Right kidney (tissue), 1 donor: ENCODE results near the gene SPRR1A.
"Not testable (repeated sequence)": the region's sequence is repeated elsewhere in the genome, so short reads cannot be mapped to it uniquely, and the experiment has no call there.

Experiments
- DNase-seq: peaks from one replicate; pipeline ENCODE4 v3.0.0-alpha.2; 2016

Gene SPRR1A

GRCh38 chr1:152972196-152972886, 11.5 kb upstream of the SPRR1A start:
- DNase-seq: no peak

DNA sequence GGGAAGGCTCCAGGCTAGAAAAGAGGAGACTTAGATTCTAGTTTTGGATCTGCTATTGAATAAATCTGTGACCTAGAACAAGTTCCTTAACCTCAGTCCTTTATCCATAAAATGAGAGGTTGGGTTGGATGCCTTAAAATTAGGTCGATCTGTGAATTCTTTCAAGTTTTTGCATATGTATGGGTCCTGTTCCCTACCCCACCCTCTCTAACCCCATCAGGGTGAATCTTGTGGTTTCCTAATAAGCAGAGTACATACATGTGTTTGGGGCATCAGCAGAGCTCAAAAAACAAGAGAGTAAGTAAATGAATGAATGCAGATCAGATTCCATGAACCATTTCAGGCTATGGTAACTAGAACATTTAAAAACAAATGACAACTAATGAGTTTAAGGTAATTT, 7.2 kb upstream of the SPRR1A start:
- DNase-seq: no peak

DNA sequence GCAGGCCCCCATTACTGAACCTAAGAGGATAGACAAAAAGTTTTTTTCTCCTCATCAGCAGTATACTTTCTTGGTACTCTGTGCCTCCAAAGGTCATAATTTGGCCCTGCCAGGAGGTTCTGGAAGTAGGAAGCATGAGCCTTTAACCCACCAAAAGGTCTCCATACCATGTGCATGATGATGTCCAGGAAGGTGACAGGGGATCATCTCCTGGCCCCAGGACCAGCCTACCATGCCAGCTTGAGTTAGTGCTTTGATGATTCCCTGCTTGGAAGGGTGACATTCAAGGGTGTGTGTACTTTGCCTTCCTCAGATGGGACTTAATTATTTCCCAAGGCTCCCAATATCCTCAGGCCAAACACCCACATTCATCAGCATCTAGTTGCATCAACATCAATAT, 6.3 kb upstream of the SPRR1A start:
- DNase-seq: no peak

DNA sequence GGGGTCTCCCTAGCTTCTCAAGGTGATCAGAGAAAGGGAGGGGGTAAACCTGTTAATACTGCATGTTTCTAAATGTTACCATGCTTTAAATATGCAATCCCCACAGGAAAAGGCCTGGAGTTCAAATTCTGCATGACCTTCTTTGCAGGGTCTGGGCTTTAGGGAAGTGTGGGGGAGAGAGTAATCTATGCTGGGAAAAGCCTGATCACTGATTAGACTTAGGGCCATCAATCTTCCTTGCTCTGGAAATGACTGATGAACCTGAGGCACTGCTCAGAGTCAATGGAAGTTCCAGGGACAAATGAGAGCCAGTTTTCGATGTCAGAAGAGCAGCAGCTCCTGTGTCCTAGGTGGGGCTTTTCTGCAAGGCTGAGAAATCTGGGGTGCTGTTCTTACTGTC, 3.2 kb upstream of the SPRR1A start:
- no peak for DNase-seq

- DNase-seq: no peak
Measured at GRCh38 chr1:152981146-152981871, 2.6 kb upstream of the SPRR1A start.

- no peak for DNase-seq
Measured at GRCh38 chr1:152982076-152982475, 1.8 kb upstream of the SPRR1A start.

GRCh38 chr1:152983234-152983633, 647 bp upstream of the SPRR1A start:
- DNase-seq: no peak

DNA sequence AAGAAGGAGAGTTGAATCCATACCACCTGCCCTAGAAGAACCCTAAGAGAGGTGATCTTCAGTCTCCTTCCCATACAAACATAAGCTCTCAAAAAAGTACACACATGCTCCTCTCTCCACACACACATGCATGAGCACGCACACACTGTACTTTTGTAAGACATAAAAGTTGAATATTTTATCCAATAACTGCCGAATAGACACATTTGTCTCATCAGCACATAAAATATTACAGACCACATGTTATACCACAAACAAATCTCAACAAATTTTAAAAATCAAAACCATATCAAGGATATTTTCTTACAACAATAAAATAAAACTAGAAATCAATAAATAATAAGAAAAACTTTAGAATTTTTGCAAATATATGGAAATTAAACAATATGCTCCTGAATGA, 2.7 kb downstream of the SPRR1A start:
- no peak for DNase-seq

DNA sequence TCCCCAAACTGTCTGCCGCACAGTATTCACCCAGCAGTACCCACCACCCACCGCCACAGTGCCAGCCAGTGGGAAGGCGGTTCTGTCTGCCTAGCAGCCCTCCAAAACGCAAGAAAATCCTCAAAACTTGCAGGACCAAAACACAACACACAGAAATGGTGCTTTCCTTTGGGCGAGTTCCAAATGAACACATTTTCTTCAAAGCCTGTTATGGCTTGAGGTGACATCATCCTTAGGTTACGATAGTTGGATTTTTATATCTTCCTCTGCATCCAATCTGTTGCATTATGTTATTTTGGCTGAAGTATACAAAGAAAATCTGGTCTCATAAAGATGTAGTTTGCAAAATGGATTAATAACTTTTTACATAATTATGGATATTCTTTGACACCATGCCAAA, 9.3 kb downstream of the SPRR1A start:
- DNase-seq: no peak

- DNase-seq: no peak
Measured at GRCh38 chr1:152995842-152996241, 12.0 kb downstream of the SPRR1A start.

GRCh38 chr1:152996633-152997400, 12.9 kb downstream of the SPRR1A start:
- DNase-seq: no peak

- DNase-seq: no peak
Measured at GRCh38 chr1:152997901-152998300, 14.0 kb downstream of the SPRR1A start.

GRCh38 chr1:152998476-152998875, 14.6 kb downstream of the SPRR1A start:
- no peak for DNase-seq

DNA sequence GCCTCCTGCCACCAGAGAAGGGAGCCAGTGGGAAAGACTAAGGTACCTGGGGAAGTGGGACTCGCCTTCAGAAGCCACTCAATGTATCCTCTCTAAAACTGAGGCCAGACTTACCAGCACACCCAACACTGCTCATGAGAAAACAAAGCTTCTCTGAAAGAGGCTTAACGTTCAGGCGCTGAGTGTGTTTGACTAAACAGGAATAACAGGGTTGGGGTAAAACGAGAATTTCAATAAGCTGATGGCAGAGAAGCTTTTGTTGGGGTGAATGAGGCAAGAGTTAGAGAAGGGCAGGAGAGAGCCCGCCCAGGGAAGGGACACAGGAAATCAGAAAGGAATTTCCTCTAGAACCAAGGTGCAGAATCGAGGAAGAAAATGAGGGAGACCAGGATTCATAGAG, 15.9 kb downstream of the SPRR1A start:
- DNase-seq: no peak

DNA sequence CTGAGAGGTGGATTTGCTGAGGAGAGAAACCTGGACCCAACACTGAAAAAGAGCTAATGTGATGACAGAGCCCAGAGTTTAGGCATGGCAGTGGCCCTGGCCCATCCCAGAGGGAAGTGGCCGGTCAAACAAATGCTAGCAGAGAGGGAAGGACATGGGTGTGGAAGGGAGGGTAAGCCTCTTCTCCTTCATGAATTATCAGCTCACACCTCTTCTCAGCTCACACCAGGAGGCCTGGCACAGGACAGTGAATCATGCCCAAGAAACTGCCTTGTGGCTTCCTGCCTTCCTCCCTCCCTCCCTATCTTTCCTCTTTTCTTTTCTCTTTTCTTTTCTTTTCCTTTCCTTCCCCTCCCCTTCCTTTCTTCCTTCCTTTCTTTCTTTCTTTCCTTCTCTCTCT, 16.4 kb downstream of the SPRR1A start:
- no peak for DNase-seq

DNA sequence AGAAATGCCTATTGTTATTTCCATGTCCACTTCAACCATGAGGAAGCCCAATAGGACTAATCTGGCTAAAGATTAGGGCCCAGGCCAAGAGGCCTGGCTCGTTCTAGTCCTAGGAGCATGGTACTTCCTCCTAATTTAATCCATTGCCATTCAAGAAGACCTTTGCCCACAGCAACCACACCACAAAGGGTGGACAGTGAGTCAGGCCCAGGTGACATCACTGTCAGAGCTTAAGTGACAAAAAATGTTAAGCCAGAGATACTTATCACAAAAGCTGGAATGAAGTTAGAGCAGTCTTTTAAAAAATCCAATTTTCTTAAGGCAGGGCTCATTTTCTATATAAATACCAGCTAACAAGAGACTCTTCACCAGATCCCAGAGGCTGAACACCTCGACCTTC, 17.5 kb downstream of the SPRR1A start, which contains the start of gene SPRR3:
SPRR3 (plus strand) TSS at position 368 of the 400 bp plus-strand sequence. CDS start 1,272 bp downstream, outside the sequence.
- DNase-seq: no peak

- not testable (repeated sequence) for DNase-seq
Measured at GRCh38 chr1:153011235-153011758, 27.4 kb downstream of the SPRR1A start.

GRCh38 chr1:153021829-153022228, 37.9 kb downstream of the SPRR1A start:
- not testable (repeated sequence) for DNase-seq

DNA sequence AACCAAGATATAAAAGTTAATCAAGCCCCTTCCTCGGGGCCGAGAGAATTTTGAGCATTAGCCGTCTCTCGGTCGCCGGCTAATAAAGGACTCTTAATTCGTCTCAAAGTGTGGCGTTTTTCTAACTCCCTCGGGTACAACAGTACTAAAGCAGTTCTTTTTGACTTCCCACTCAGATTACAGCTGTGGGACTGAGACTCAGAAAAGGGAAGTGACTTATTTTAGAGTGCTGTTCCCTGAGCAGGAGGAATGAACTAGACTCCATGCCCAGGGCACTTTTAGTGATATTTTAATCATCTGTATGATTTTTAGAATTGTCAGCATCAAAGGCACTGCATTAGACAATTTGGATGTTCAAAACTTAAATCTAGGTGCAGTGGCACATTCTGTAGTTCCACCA, 38.5 kb downstream of the SPRR1A start:
- DNase-seq: not testable (repeated sequence)

- DNase-seq: no peak
Measured at GRCh38 chr1:153023109-153023508, 39.2 kb downstream of the SPRR1A start.

- DNase-seq: no peak
Measured at GRCh38 chr1:153024413-153024812, 40.5 kb downstream of the SPRR1A start.

- no peak for DNase-seq
Measured at GRCh38 chr1:153025797-153026196, 41.9 kb downstream of the SPRR1A start.

DNA sequence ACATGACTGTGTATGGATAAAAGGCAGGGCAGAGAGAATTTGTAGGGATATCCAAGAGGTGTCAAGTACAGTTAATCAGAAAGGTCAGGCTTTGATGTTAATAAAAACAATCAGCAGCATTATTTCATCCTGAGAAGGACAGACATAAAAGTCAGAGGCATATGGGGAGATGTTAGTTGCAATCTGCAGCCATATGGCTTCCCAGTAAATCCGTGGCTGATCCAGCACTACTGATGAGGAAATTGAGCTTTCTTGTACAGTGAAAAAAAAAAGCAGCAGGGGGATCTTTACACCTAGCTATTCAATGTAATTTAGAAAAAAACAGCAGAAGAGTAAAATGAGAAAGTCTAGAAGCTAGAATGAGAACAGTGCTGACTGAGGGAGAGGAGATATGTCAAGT, 44.9 kb downstream of the SPRR1A start:
- DNase-seq: no peak
